Chondrocyte (in vitro differentiated cells): ENCODE results near the gene CHL1. TPM values are rescaled to one million over a fixed set of nuclear protein-coding genes. Genes with fewer than 3 reads are reported as not detected.

Source experiments
- DNase-seq: peaks from one replicate; pipeline ENCODE4 v3.0.0; 2021; ENCODE audit warnings: mixed read lengths, low spot score
- H3K27ac Mint-ChIP-seq: one replicate; pipeline ENCODE4 v1.8.0; 2021; ENCODE audit warnings: mild to moderate bottlenecking, moderate library complexity, mixed read lengths; ENCODE audit not compliant: unreplicated experiment
- H3K27me3 Mint-ChIP-seq: 2 replicates; pipeline ENCODE4 v1.8.0; 2021; ENCODE audit warnings: low read depth, mixed read lengths
- H3K36me3 Mint-ChIP-seq: 2 replicates; pipeline ENCODE4 v1.8.0; 2021; ENCODE audit warnings: low read depth, mixed read lengths
- H3K4me1 Mint-ChIP-seq: 2 replicates; pipeline ENCODE4 v1.8.0; 2021; ENCODE audit warnings: low read depth, mild to moderate bottlenecking, mixed read lengths
- H3K4me3 Mint-ChIP-seq: one replicate; pipeline ENCODE4 v1.8.0; 2021; ENCODE audit warnings: mild to moderate bottlenecking, moderate library complexity, mixed read lengths; ENCODE audit not compliant: unreplicated experiment
- H3K9me3 Mint-ChIP-seq: 2 replicates; pipeline ENCODE4 v1.8.0; 2021; ENCODE audit warnings: low read depth, mixed read lengths
- CTCF ChIP-seq: fragments of 200-600 bp; sonication (generic); IDR thresholded peaks from 2 replicates; pipeline ENCODE4 v1.5.0; 2021; ENCODE audit warnings: antibody characterized with exemption, mild to moderate bottlenecking, moderate library complexity
- total RNA-seq: library from RNA; stranded (reverse); gene quantifications from 3 replicates; pipeline ENCODE4 v1.2.1, GENCODE V29; 2021

Gene CHL1
- total RNA-seq, 1 donor from 2014 or later = not detected

- Mint-ChIP-seq H3K9me3 (peaks cover 5% of the 10 kb centered on the region), H3K27ac (no peak overlapping the region), H3K36me3 (no peaks in the 10 kb centered on the region), H3K27me3 (peaks cover 7% of the 10 kb centered on the region), H3K4me1 (no peaks in the 10 kb centered on the region), H3K4me3 (no peak overlapping the region)
- TF ChIP-seq CTCF = no peak
- DNase-seq = no peak
These were observed 81.9 kb downstream of the CHL1 start for GRCh38 chr3:278300-279064.

- Mint-ChIP-seq H3K27ac (no peak overlapping the region), H3K4me3 (no peak overlapping the region), H3K36me3 (no peaks in the 10 kb centered on the region), H3K27me3 (peaks cover 4% of the 10 kb centered on the region), H3K4me1 (no peaks in the 10 kb centered on the region), H3K9me3 (peaks cover 5% of the 10 kb centered on the region)
- no peak for TF ChIP-seq CTCF
- DNase-seq = no peak
These were observed 82.8 kb downstream of the CHL1 start for GRCh38 chr3:279325-279724.

GRCh38 chr3:280681-281080, 84.1 kb downstream of the CHL1 start:
- no peaks in the 10 kb centered on the region for H3K4me1 Mint-ChIP-seq
- H3K27me3 Mint-ChIP-seq = peaks cover 4% of the 10 kb centered on the region
- no peak overlapping the region for H3K4me3 Mint-ChIP-seq
- peaks cover 5% of the 10 kb centered on the region for H3K9me3 Mint-ChIP-seq
- H3K36me3 Mint-ChIP-seq = no peaks in the 10 kb centered on the region
- no peak for TF ChIP-seq CTCF
- DNase-seq = no peak
- no peak overlapping the region for H3K27ac Mint-ChIP-seq

- no peak for TF ChIP-seq CTCF
- H3K27me3 Mint-ChIP-seq = peaks cover 3% of the 10 kb centered on the region
- H3K36me3 Mint-ChIP-seq = no peaks in the 10 kb centered on the region
- H3K27ac Mint-ChIP-seq = no peak overlapping the region
- no peak for DNase-seq
- no peaks in the 10 kb centered on the region for H3K4me1 Mint-ChIP-seq
- no peak overlapping the region for H3K4me3 Mint-ChIP-seq
- H3K9me3 Mint-ChIP-seq = peaks cover 5% of the 10 kb centered on the region
These were observed 87.8 kb downstream of the CHL1 start for GRCh38 chr3:284322-284721.

- Mint-ChIP-seq H3K9me3 (no peaks in the 10 kb centered on the region), H3K27ac (no peak overlapping the region), H3K4me3 (no peak overlapping the region), H3K4me1 (no peaks in the 10 kb centered on the region), H3K27me3 (no peaks in the 10 kb centered on the region), H3K36me3 (no peaks in the 10 kb centered on the region)
- TF ChIP-seq CTCF = no peak
- DNase-seq = no peak
These were observed 91.9 kb downstream of the CHL1 start for GRCh38 chr3:288417-288816.
